Heart right ventricle (tissue), 16 donors: ENCODE measurements around the gene SLC44A2. TPM values are rescaled to one million over a fixed set of nuclear protein-coding genes. Genes with fewer than 3 reads are reported as not detected.

Source experiments
- ATAC-seq, 8 donors: fragments of 200-7000 bp; cut with Tn5 transposase; one replicate each; pipeline ENCODE4 v1.9.1; 2020; ENCODE audit warnings: mild to moderate bottlenecking in 8 of 8, moderate library complexity in 8 of 8, moderate number of reproducible peaks in 1 of 8
- DNase-seq, 2 donors: peaks; one replicate each; pipeline ENCODE4 v3.0.0-alpha.2; 2020
- H3K27ac ChIP-seq, 10 donors: fragments of 200-600 bp; sonication (generic) in 2 of 10; one replicate each; pipeline versions ENCODE4 v1.5.0 to v1.8.0; 2020 to 2022; ENCODE audit warnings: mild to moderate bottlenecking in 3 of 10
- H3K27me3 ChIP-seq, 7 donors: fragments of 200-600 bp; one replicate each; pipeline ENCODE4 v1.8.0; 2021 to 2022; ENCODE audit warnings: mild to moderate bottlenecking in 2 of 7
- H3K36me3 ChIP-seq, 9 donors: fragments of 200-600 bp; sonication (generic) in 1 of 9; one replicate each; pipeline versions ENCODE4 v1.5.0 to v1.8.0; 2020 to 2022; ENCODE audit warnings: mild to moderate bottlenecking in 2 of 9
- H3K4me1 ChIP-seq, 9 donors: fragments of 200-600 bp; sonication (generic) in 1 of 9; one replicate each; pipeline versions ENCODE4 v1.5.0 to v1.8.0; 2020 to 2022; ENCODE audit warnings: mild to moderate bottlenecking in 4 of 9
- H3K4me3 ChIP-seq, 10 donors: fragments of 200-600 bp; sonication (generic) in 2 of 10; one replicate each; pipeline versions ENCODE4 v1.5.0 to v1.8.0; 2020 to 2022; ENCODE audit warnings: mild to moderate bottlenecking in 7 of 10, moderate library complexity in 2 of 10
- H3K9me3 ChIP-seq, 11 donors: fragments of 200-600 bp in 10 of 11; sonication (generic) in 2 of 11; one replicate each; pipeline versions ENCODE4 v1.5.0 to v1.8.0; 2013 to 2022; ENCODE audit warnings: mild to moderate bottlenecking in 2 of 11, control low read depth in 1 of 11, moderate library complexity in 1 of 11
- CTCF ChIP-seq, 9 donors: fragments of 200-600 bp; sonication (generic) in 2 of 9; IDR thresholded peaks; one replicate each; pipeline versions ENCODE4 v1.5.0 to v1.8.0; 2021 to 2022; ENCODE audit warnings: antibody characterized with exemption in 9 of 9, mild to moderate bottlenecking in 5 of 9, moderate library complexity in 1 of 9
- WGBS, 2 donors: extraction: QIAGEN DNeasy Blood & Tissue Kit; methylation state at CpG; one replicate each; pipeline ENCODE4 v1.1.7; 2013; ENCODE audit warnings: inconsistent platforms in 1 of 2; 5-methylcytosine and 5-hydroxymethylcytosine counted together
- intact Hi-C, 10 donors: fragments of 100-400 bp; cut with DNase I; formaldehyde crosslinking; loops; one replicate each; pipeline versions ENCODE4 v1.11.1 to v1.14.2; 2022
- polyA plus RNA-seq, 2 donors: library from polyadenylated mRNA; stranded (reverse); fragments of 200-250 nt; gene quantifications; one replicate each; pipeline ENCODE4 v1.2.3, GENCODE V29; 2013
- total RNA-seq, 10 donors: library from RNA; stranded (reverse); fragmentation: NEBNext Ultra II Directional in 3 of 10; extraction: Animal tissue kit (Norgen Biotek cat#: 25700) in 3 of 10; gene quantifications; one replicate each; pipeline versions ENCODE4 v1.2.1 to v1.2.4, GENCODE V29; 2021 to 2023
- donor health status: Arrhythmogenic right ventricular cardiomyopathy.
- donor health status: ischemic (EF 13 %, LVEDD 7.1; RV severe dilation, severe dysfunction).
- donor health status: healthy with polysubstance abuse.
- donor health status: DM: no; HTN: yes; CAD: no.
- donor health status: DM: no; HTN: no; CAD: no.
- donor health status: ischemic (EF 25% LVEDD 6.9; RV normal size, moderate dysfunction).
- donor health status: ischemic (EF 25% LVEDD 5.7; RV mildly dilated, moderate dysfunction).
- donor health status: healthy.
- donor health status: DM: yes; HTN: yes; CAD: no.
- donor health status: Ischemic cardiomyopathy.
- donor health status: ischemic (EF 35%, LVEDD 5.7; RV mildly dilated, moderate dysfunction).
- donor health status: nonischemic (EF 11% LVEDD 7.7; RV severe dilation, severe dysfunction).
- donor health status: DM: yes; HTN: yes; CAD: no.
- donor health status: PGD.
- donor health status: ischemic (EF 29% LVEDD 5.4; RV normal size, mild dysfunction).
- donor health status: nonischemic (EF 23%, LVEDD 6.1; RV moderate dilation, normal function).

Gene SLC44A2
- total and polyA plus RNA-seq, 12 donors, result 56.2 to 114 (median 95.2) TPM

DNA sequence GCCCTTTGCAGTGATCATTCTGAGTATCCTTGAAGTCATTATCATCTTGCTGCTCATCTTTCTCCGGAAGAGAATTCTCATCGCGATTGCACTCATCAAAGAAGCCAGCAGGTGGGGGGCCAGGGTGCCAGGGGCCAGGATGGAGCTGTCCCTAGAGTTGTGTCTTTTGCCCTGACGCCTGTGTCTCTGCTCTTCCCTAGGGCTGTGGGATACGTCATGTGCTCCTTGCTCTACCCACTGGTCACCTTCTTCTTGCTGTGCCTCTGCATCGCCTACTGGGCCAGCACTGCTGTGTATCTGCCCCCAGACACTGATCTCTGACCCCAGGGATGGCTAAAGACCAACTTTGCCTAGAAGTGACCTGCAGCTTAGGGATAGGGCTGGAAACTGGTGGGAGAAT is 9.6 kb downstream of the SLC44A2 start:
- intact Hi-C loops, result loop anchor here in 1 of 10 donors (5.0 kb wide), 1 partner anchor 33 kb away; no protein-coding TSS in a partner anchor

DNA sequence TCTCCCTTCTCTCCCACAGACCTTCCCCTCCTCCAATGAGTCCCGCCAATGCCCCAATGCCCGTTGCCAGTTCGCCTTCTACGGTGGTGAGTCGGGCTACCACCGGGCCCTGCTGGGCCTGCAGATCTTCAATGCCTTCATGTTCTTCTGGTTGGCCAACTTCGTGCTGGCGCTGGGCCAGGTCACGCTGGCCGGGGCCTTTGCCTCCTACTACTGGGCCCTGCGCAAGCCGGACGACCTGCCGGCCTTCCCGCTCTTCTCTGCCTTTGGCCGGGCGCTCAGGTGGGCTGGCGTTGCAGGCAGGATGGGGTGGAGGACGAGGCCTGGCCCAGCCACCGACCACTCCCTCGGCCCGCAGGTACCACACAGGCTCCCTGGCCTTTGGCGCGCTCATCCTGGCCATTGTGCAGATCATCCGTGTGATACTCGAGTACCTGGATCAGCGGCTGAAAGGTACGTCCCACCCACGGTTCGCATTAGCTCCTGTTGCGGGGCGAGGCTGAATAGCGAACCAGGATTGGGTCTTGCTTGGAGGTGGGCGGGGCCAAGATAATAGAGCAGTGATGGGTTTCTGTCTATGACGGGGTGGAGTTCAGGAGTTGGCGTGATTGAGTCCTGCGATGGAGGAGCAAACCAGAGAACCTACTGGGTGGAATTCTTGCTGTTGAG is 11.1 kb downstream of the SLC44A2 start:
- Histone ChIP-seq H3K27me3 (no peaks in the 10 kb centered on the region), H3K27ac (no peak overlapping the region), H3K4me1 (peaks cover 0 to 37% (median 0%) of the 10 kb centered on the region in 9 donors), H3K36me3 (peaks cover 0 to 100% (median 55%) of the 10 kb centered on the region in 9 donors), H3K9me3 (no peaks in the 10 kb centered on the region), H3K4me3 (no peak overlapping the region)
- WGBS, 2 donors, result 90 to 93% methylated on average over 37 of the region's 37 CpGs
- no peak for TF ChIP-seq CTCF (IDR thresholded peaks at IDR 0.05)
- ATAC-seq, result peak in 1 of 8 donors; percentile 31
- no peak for DNase-seq
- intact Hi-C loops, result loop anchor here in 2 of 10 donors (2.0 to 5.0 kb wide), 2 partner anchors 34 to 48 kb away; no protein-coding TSS in a partner anchor

More for the DNA sequence above, 9.6 kb downstream of the SLC44A2 start:
- H3K9me3 ChIP-seq, result no peaks in the 10 kb centered on the region
- no peak for ATAC-seq
- no peaks in the 10 kb centered on the region for H3K27me3 ChIP-seq
- no peak overlapping the region for H3K4me3 ChIP-seq
- 82 to 85% methylated on average over 6 of the region's 6 CpGs for WGBS, 2 donors
- H3K4me1 ChIP-seq, result peaks cover 0 to 32% (median 0%) of the 10 kb centered on the region in 9 donors
- H3K27ac ChIP-seq, result no peak overlapping the region
- H3K36me3 ChIP-seq, result peaks cover 0 to 100% (median 50%) of the 10 kb centered on the region in 9 donors
- no peak for DNase-seq
- TF ChIP-seq CTCF (IDR thresholded peaks at IDR 0.05), result no peak

GRCh38 chr19:10637894-10638293 is 12.5 kb downstream of the SLC44A2 start:
- TF ChIP-seq CTCF (IDR thresholded peaks at IDR 0.05), result no peak
- ATAC-seq (no peak), DNase-seq (no peak)
- intact Hi-C loops, result loop anchor here in 2 of 10 donors (2.0 to 5.0 kb wide), 2 partner anchors 36 to 49 kb away; no protein-coding TSS in a partner anchor
- 74 to 77% methylated on average over 8 of the region's 8 CpGs for WGBS, 2 donors
- no peaks in the 10 kb centered on the region for H3K27me3 ChIP-seq
- H3K4me1 ChIP-seq, result peaks cover 0 to 37% (median 4%) of the 10 kb centered on the region in 9 donors
- H3K9me3 ChIP-seq, result no peaks in the 10 kb centered on the region
- no peak overlapping the region for H3K4me3 ChIP-seq
- H3K36me3 ChIP-seq, result peaks cover 0 to 100% (median 53%) of the 10 kb centered on the region in 9 donors
- H3K27ac ChIP-seq, result no peak overlapping the region

- TF ChIP-seq CTCF (IDR thresholded peaks at IDR 0.05), result no peak
- H3K27me3 ChIP-seq, result no peaks in the 10 kb centered on the region
- H3K4me3 ChIP-seq, result no peak overlapping the region
- no peaks in the 10 kb centered on the region for H3K9me3 ChIP-seq
- 85 to 94% methylated on average over 8 of the region's 8 CpGs for WGBS, 2 donors
- H3K27ac ChIP-seq, result no peak overlapping the region
- H3K4me1 ChIP-seq, result peaks cover 6 to 48% (median 23%) of the 10 kb centered on the region in 9 donors
- intact Hi-C loops, result loop anchor here in 1 of 10 donors (5.0 kb wide), 1 partner anchor 38 kb away; no protein-coding TSS in a partner anchor
- no peak for DNase-seq
- no peak for ATAC-seq
- H3K36me3 ChIP-seq, result peaks cover 0 to 90% (median 46%) of the 10 kb centered on the region in 9 donors
These were observed 14.5 kb downstream of the SLC44A2 start for GRCh38 chr19:10639836-10640235.
